H9 (cell line): ENCODE measurements around the gene CHDH. TPM values are rescaled to one million over a fixed set of nuclear protein-coding genes. Genes with fewer than 3 reads are reported as not detected.
A peak's percentile ranks its signal among the peaks of the same experiment; 100 is the strongest.

ENCODE experiments used
- DNase-seq: peaks from one replicate; pipeline ENCODE4 v3.0.0-alpha.2; 2017
- H2AFZ ChIP-seq: one replicate; pipeline ENCODE4 v1.6.1; 2013; ENCODE audit warnings: mild to moderate bottlenecking, low read length, control low read depth, moderate library complexity
- H2AK5ac ChIP-seq: 2 replicates; pipeline ENCODE4 v1.6.1; 2013; ENCODE audit warnings: low read length, control low read depth, mixed read lengths; ENCODE audit not compliant: insufficient read length
- H2BK120ac ChIP-seq: one replicate; pipeline ENCODE4 v1.6.1; 2013; ENCODE audit warnings: low read depth, mild to moderate bottlenecking, low read length, control low read depth, inconsistent platforms; ENCODE audit not compliant: poor library complexity, severe bottlenecking
- H2BK12ac ChIP-seq: 2 replicates; pipeline ENCODE4 v1.6.1; 2013; ENCODE audit warnings: low read length, control low read depth, mixed read lengths, low read depth; ENCODE audit not compliant: insufficient read length
- H2BK15ac ChIP-seq: 2 replicates; pipeline ENCODE4 v1.6.1; 2013; ENCODE audit warnings: low read depth, low read length, control low read depth
- H2BK20ac ChIP-seq: one replicate; pipeline ENCODE4 v1.6.1; 2013; ENCODE audit warnings: low read depth, mild to moderate bottlenecking, low read length, control low read depth, inconsistent platforms; ENCODE audit not compliant: poor library complexity, severe bottlenecking
- H2BK5ac ChIP-seq: 2 replicates; pipeline ENCODE4 v1.6.1; 2013; ENCODE audit warnings: low read length, control low read depth, mixed read lengths; ENCODE audit not compliant: insufficient read length
- H3K14ac ChIP-seq: 2 replicates; pipeline ENCODE4 v1.6.1; 2013; ENCODE audit warnings: low read length, control low read depth; ENCODE audit not compliant: insufficient read depth
- H3K18ac ChIP-seq: 2 replicates; pipeline ENCODE4 v1.6.1; 2013; ENCODE audit warnings: low read depth, mild to moderate bottlenecking, mixed read lengths, low read length, control low read depth; ENCODE audit not compliant: insufficient read length
- H3K23ac ChIP-seq: 2 replicates; pipeline ENCODE4 v1.6.1; 2013; ENCODE audit warnings: low read length, control low read depth, mixed read lengths, low read depth; ENCODE audit not compliant: insufficient read length
- H3K23me2 ChIP-seq: 2 replicates; pipeline ENCODE4 v1.6.1; 2013; ENCODE audit warnings: low read depth, mild to moderate bottlenecking, mixed read lengths, low read length, control low read depth; ENCODE audit not compliant: insufficient read length, poor library complexity, severe bottlenecking
- H3K27ac ChIP-seq: 2 replicates; pipeline ENCODE4 v1.5.1; 2013; ENCODE audit warnings: low read length, control low read depth, mixed read lengths, low read depth; ENCODE audit not compliant: insufficient read length
- H3K27me3 ChIP-seq: 2 replicates; pipeline ENCODE4 v1.6.1; 2013; ENCODE audit warnings: low read length, control low read depth, inconsistent platforms; ENCODE audit not compliant: insufficient read depth
- H3K4ac ChIP-seq: 2 replicates; pipeline ENCODE4 v1.6.1; 2013; ENCODE audit warnings: low read depth, mild to moderate bottlenecking, control low read depth, inconsistent platforms, low read length, moderate library complexity
- H3K4me1 ChIP-seq: 2 replicates; pipeline ENCODE4 v1.6.1; 2013; ENCODE audit warnings: low read length, control low read depth, inconsistent platforms; ENCODE audit not compliant: insufficient read depth
- H3K4me2 ChIP-seq: 2 replicates; pipeline ENCODE4 v1.6.1; 2013; ENCODE audit warnings: low read length, control low read depth, mixed read lengths; ENCODE audit not compliant: insufficient read length, insufficient read depth
- H3K56ac ChIP-seq: 2 replicates; pipeline ENCODE4 v1.6.1; 2013; ENCODE audit warnings: low read depth, mild to moderate bottlenecking, mixed read lengths, low read length, control low read depth; ENCODE audit not compliant: insufficient read length
- H3K79me1 ChIP-seq: 2 replicates; pipeline ENCODE4 v1.6.1; 2013; ENCODE audit warnings: low read depth, mild to moderate bottlenecking, moderate library complexity, low read length, control low read depth, inconsistent platforms; ENCODE audit not compliant: insufficient read depth, poor library complexity, severe bottlenecking
- H3K79me2 ChIP-seq: 2 replicates; pipeline ENCODE4 v1.6.1; 2013; ENCODE audit warnings: low read length, control low read depth, inconsistent platforms; ENCODE audit not compliant: insufficient read depth
- H3K9ac ChIP-seq: 2 replicates; pipeline ENCODE4 v1.6.1; 2013; ENCODE audit warnings: low read length, control low read depth, mixed read lengths; ENCODE audit not compliant: insufficient read length; ENCODE audit errors: extremely low read depth
- H3K9me3 ChIP-seq: one replicate; pipeline ENCODE4 v1.6.1; 2013; ENCODE audit warnings: low read depth, low read length, inconsistent platforms; ENCODE audit not compliant: control insufficient read depth
- H3T11ph ChIP-seq: one replicate; pipeline ENCODE4 v1.6.1; 2013; ENCODE audit warnings: mild to moderate bottlenecking, low read length, control low read depth, inconsistent platforms
- H4K20me1 ChIP-seq: one replicate; pipeline ENCODE4 v1.6.1; 2013; ENCODE audit not compliant: control insufficient read depth, insufficient read length, insufficient read depth
- H4K5ac ChIP-seq: 2 replicates; pipeline ENCODE4 v1.6.1; 2013; ENCODE audit warnings: low read depth, mild to moderate bottlenecking, mixed read lengths, low read length, control low read depth; ENCODE audit not compliant: insufficient read length
- H4K8ac ChIP-seq: replicated peaks from 2 replicates; pipeline ENCODE4 v1.6.1; 2013; ENCODE audit warnings: low read length, control low read depth, mixed read lengths, low read depth; ENCODE audit not compliant: insufficient read length
- H4K91ac ChIP-seq: 2 replicates; pipeline ENCODE4 v1.6.1; 2013; ENCODE audit warnings: low read depth, mild to moderate bottlenecking, moderate library complexity, mixed read lengths, low read length, control low read depth; ENCODE audit not compliant: insufficient read length
- H3K27ac Mint-ChIP-seq, 3 experiments: 2 replicates in 2 of 3; 3 replicates in 1 of 3; pipeline ENCODE4 v1.8.0; 2020 to 2021; ENCODE audit warnings: mixed read lengths in 3 of 3, mild to moderate bottlenecking in 1 of 3, moderate library complexity in 1 of 3
- H3K27me3 Mint-ChIP-seq: 2 replicates; pipeline ENCODE4 v1.8.0; 2021; ENCODE audit warnings: low read depth, mild to moderate bottlenecking, moderate library complexity, mixed read lengths
- H3K36me3 Mint-ChIP-seq, 3 experiments: 2 replicates in 2 of 3; 3 replicates in 1 of 3; pipeline ENCODE4 v1.8.0; 2020 to 2021; ENCODE audit warnings: low read depth in 3 of 3, mixed read lengths in 3 of 3; ENCODE audit not compliant: insufficient read depth in 1 of 3
- H3K4me1 Mint-ChIP-seq, 2 experiments: 2 replicates each; pipeline ENCODE4 v1.8.0; 2020; ENCODE audit warnings: mixed read lengths in 2 of 2
- H3K4me3 Mint-ChIP-seq, 2 experiments: 2 replicates in 1 of 2; 3 replicates in 1 of 2; pipeline ENCODE4 v1.8.0; 2020 to 2021; ENCODE audit warnings: mild to moderate bottlenecking in 2 of 2, mixed read lengths in 2 of 2, moderate library complexity in 1 of 2
- H3K9me3 Mint-ChIP-seq, 2 experiments: 2 replicates in 1 of 2; 3 replicates in 1 of 2; pipeline ENCODE4 v1.8.0; 2020; ENCODE audit warnings: mild to moderate bottlenecking in 2 of 2, mixed read lengths in 2 of 2, moderate library complexity in 1 of 2
- CTCF ChIP-seq: fragments of 200-600 bp; sonication (generic); conservative IDR thresholded peaks from 3 replicates; pipeline ENCODE4 v1.8.0; 2021; ENCODE audit warnings: antibody characterized with exemption, mild to moderate bottlenecking
- WGBS: extraction: QIAGEN DNeasy Blood & Tissue Kit; methylation state at CpG from one replicate; pipeline ENCODE4 v1.1.7; 2013; ENCODE audit warnings: missing lambda C conversion rate, low lambda C conversion rate, mixed read lengths; ENCODE audit not compliant: insufficient read length; ENCODE audit errors: extremely low coverage; 5-methylcytosine and 5-hydroxymethylcytosine counted together
- total RNA-seq: library from RNA; stranded (reverse); gene quantifications from 2 replicates; pipeline ENCODE4 v1.2.1, GENCODE V29; 2021

Gene CHDH
- total RNA-seq, 1 experiment from 2014 or later, result 11.0 TPM

GRCh38 chr3:53763353-53763752 is 82.9 kb downstream of the CHDH start:
- H2BK120ac ChIP-seq, result no peak overlapping the region
- no peak overlapping the region for H3K4me2 ChIP-seq
- no peak for DNase-seq
- H3K27me3 ChIP-seq, result no peaks in the 10 kb centered on the region
- no peak overlapping the region for H3K9ac ChIP-seq
- H3K4ac ChIP-seq, result no peak overlapping the region
- H3K23me2 ChIP-seq, result no peaks in the 10 kb centered on the region
- no peak overlapping the region for H2AK5ac ChIP-seq
- no peak overlapping the region for H2BK20ac ChIP-seq
- no peaks in the 10 kb centered on the region for H3K9me3 ChIP-seq
- Mint-ChIP-seq H3K27ac (peak overlapping the region in 1 of 3 experiments; percentile 34; a peak in 1 of 7 replicates), H3K36me3 (no peaks in the 10 kb centered on the region), H3K4me1 (peaks cover 6 to 7% of the 10 kb centered on the region in 2 experiments), H3K4me3 (no peak overlapping the region), H3K9me3 (no peaks in the 10 kb centered on the region), H3K27me3 (peaks cover 1% of the 10 kb centered on the region; the same call in 1 of the 2 replicates)
- 0 out of 2 replicates have a peak, but pooled peaks cover 2% of the 10 kb centered on the region for H3K4me1 ChIP-seq
- no peak overlapping the region for H4K5ac ChIP-seq
- no peak overlapping the region for H3T11ph ChIP-seq
- TF ChIP-seq CTCF, result no peak
- no peak overlapping the region for H2AFZ ChIP-seq
- WGBS, result no CpG with 5 or more reads among the region's 7 CpGs
- no peak overlapping the region for H3K56ac ChIP-seq
- no peak overlapping the region for H3K27ac ChIP-seq
- no peak overlapping the region for H3K18ac ChIP-seq
- no peak overlapping the region for H4K91ac ChIP-seq
- no peak overlapping the region; the same call in 1 of the 2 replicates for H3K14ac ChIP-seq
- no peaks in the 10 kb centered on the region for H4K20me1 ChIP-seq
- H2BK12ac ChIP-seq, result no peak overlapping the region
- H2BK15ac ChIP-seq, result no peak overlapping the region
- H3K23ac ChIP-seq, result no peak overlapping the region
- H3K79me2 ChIP-seq, result no peaks in the 10 kb centered on the region
- H3K79me1 ChIP-seq, result no peaks in the 10 kb centered on the region
- no peak overlapping the region for H2BK5ac ChIP-seq
- H4K8ac ChIP-seq, result no peak overlapping the region

Other genes starting within 250 kb of the CHDH start
- gene IL17RB, start 149 bp upstream of the CHDH start, total RNA-seq, result 8.3 and 9.8 TPM in 2 replicates
- 36.7 and 39.2 TPM in 2 replicates for gene ACTR8, start 35.7 kb upstream of the CHDH start, total RNA-seq
- 30.3 and 34.6 TPM in 2 replicates for gene SELENOK, start 45.4 kb upstream of the CHDH start, total RNA-seq